ENCODE results near the gene PRODH2.

GRCh38 chr19:35816846-35817245, 4.2 kb upstream of the PRODH2 start:
- TF ChIP-seq CTCF (IDR thresholded peaks at IDR 0.05): no peak
- no peak for TF ChIP-seq POLR2A (IDR thresholded peaks at IDR 0.05)

Measured in testis (tissue), 2 donors.